NCI-H226 (cell line): Measurements from ENCODE around the gene ABCA10.
A peak's percentile ranks its signal among the peaks of the same experiment; 100 is the strongest.
"Not testable (repeated sequence)": the region's sequence is repeated elsewhere in the genome, so short reads cannot be mapped to it uniquely, and the experiment has no call there.

Experiments
- DNase-seq: peaks from one replicate; pipeline ENCODE4 v3.0.0-alpha.2; 2015

Gene ABCA10, protein sequence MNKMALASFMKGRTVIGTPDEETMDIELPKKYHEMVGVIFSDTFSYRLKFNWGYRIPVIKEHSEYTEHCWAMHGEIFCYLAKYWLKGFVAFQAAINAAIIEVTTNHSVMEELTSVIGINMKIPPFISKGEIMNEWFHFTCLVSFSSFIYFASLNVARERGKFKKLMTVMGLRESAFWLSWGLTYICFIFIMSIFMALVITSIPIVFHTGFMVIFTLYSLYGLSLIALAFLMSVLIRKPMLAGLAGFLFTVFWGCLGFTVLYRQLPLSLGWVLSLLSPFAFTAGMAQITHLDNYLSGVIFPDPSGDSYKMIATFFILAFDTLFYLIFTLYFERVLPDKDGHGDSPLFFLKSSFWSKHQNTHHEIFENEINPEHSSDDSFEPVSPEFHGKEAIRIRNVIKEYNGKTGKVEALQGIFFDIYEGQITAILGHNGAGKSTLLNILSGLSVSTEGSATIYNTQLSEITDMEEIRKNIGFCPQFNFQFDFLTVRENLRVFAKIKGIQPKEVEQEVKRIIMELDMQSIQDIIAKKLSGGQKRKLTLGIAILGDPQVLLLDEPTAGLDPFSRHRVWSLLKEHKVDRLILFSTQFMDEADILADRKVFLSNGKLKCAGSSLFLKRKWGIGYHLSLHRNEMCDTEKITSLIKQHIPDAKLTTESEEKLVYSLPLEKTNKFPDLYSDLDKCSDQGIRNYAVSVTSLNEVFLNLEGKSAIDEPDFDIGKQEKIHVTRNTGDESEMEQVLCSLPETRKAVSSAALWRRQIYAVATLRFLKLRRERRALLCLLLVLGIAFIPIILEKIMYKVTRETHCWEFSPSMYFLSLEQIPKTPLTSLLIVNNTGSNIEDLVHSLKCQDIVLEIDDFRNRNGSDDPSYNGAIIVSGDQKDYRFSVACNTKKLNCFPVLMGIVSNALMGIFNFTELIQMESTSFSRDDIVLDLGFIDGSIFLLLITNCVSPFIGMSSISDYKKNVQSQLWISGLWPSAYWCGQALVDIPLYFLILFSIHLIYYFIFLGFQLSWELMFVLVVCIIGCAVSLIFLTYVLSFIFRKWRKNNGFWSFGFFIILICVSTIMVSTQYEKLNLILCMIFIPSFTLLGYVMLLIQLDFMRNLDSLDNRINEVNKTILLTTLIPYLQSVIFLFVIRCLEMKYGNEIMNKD (N-terminal part only)

DNA sequence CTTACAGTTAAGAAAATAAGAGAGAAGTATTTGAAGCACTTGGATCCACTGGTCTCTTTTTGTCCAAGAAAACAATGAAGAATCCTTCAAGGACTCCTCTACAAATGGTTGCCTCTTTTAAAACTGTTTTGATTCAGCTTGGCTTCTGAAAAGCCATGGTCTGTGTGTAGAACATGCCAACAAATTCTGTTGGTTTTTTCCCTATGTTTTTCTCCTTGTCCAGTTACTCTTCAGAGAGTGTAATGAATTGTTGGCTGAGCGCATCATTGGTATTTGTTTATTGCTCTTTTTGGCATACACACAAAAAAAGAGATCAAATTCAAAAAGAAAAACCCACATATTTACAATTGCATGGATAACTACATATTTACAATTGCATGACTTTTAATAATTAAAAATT is at the start of gene ABCA10:
ABCA10 (minus strand) TSS at position 249 of the 400 bp plus-strand sequence. CDS start 3,466 bp downstream, outside the sequence.
- no peak for DNase-seq

DNA sequence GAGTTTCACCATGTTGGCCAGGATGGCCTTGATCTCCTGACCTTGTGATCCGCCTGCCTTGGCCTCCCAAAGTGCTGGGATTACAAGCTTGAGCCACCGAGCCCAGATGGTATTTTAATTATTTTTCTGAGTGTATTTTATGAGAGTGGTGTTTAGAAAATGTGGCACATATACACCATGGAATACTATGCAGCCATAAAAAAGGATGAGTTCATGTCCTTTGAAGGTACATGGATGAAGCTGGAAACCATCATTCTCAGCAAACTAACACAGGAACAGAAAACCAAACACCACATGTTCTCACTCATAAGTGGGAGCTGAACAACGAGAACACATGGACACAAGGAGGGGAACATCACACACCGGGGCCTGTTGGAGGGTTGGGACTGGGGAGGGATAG is 47.7 kb upstream of the ABCA10 start:
- DNase-seq, result not testable (repeated sequence)

DNA sequence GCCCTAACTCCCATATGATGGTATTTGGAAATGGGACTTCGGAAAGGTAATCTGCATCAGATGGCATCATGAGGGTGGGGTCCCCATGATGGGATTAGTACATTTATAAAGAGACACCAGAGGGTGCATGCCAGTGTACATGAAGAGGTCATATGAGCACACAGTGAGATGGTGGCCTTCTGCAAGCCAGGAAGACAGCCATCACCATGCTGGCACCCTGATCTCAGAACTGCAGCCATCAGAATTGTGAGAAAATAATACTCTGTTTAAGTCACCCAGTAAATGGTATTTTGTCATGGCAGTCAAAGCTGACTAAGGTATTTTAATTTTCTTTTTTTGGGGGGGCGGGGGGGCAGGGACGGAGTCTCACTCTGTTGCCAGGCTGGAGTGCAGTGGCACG is 47.1 kb upstream of the ABCA10 start:
- no peak for DNase-seq

DNA sequence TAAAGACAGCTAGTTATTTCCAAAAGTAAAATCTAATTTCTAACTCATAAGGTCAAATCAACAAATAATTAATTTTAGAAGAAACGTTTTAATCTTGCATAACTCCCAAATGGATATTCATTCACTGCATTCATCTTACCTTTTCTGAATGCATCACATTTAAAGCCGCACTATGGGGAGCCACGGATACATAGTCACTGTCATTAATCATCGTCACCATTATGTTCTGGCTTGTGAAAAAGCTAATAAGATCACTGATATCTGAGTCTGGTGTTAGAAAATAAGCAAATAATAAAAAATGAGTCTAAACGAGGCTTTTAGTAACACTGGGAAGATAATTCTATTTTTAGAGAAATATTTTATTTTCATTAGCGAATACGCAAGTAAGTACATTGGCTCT is 42.4 kb upstream of the ABCA10 start:
- no peak for DNase-seq

DNA sequence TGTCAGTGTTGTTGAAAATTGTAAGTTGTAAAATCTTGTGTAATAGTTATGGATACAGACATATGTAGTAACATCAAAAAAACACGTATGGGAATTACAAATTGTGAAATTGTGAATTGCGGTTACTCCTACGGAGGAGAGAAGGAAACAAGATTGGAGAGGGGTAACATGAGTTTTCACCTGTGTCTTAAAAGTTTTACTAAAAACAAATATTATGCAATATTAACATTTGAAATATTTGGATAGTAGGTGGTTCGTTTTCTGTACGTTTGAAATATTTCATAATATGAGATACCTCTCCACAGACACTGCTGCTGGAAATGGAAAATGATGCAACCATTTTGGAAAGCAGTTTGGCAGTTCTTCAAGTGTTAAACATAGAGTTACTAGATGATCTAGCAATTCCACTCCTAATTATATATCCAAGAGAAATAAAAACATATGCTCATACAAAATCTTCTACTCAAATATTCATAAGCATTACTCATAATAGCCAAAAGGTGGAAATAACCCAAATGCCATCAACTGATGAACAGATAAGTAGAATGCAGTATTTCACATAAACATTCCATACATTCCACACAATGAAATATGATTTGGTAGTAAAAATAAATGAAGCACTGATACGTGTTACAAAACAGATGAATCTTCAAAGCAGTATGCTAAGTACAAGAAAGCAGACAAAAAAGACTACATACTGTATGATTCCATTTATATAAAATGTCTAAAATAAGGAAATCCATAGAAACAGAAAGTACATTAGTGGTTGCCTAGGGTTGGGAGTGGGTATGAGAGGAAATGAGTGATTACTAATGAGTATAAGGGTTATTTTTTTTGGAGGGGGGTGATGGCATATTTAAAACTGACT is 40.7 kb upstream of the ABCA10 start:
- peak; percentile 70 for DNase-seq

DNA sequence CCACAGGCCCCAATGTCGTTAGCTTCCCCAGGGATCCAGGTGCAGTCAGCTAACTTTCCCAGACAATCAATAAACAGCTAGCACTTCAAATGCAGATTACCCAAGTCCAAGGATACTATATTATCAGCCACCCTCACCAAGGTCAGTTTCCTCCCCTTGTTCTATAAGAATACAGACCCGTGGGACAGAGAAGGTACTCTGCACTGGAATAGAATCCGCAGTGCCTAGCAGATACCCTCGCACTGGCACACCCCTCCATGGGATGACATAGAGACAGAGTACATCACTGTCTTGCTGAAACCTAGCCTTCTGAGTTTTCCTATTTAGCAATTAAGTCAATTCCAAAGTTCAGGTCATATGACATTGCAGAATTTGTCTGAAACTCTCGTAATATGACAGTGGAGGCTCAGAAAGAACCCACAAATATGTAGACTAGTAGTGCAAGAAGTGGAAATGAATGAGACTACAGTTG is 40.0 kb upstream of the ABCA10 start:
- DNase-seq, result no peak

DNA sequence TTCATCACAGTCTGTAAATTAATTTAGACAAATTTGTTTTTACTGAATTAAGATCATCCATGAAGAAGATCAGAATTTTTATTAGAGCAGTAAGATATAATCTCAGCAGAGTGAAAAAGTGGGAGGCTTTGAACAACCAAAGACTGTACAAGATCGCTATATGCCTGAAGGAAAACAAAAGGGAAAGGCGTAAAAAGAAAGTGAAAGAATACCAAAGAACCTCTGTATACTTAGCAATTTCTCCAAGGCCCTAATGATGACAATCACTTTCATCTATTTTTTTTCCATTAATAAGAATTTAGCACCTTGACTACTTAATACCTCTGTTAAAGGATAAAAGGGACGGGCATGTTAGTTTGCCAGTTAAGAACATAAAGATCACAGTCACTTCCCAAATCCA is 38.6 kb upstream of the ABCA10 start:
- no peak for DNase-seq

DNA sequence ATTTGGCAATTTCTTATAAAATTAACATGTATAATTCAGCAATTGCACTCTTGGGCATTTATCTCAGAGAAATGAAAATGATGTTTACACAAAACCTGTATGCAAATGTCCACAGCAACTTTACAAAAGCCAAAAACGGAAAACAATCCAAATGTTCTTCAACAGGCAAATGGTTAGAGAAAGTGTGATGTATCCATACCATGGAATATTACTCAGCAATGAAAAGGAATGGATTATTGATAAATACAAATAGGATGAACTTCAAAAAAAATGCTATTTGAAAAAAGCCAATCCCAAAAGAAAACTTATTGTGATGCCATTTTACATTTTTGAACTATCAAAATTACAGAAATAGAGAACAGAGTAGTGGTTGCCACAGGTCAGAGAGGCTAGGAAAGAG is 37.2 kb upstream of the ABCA10 start:
- no peak for DNase-seq

DNA sequence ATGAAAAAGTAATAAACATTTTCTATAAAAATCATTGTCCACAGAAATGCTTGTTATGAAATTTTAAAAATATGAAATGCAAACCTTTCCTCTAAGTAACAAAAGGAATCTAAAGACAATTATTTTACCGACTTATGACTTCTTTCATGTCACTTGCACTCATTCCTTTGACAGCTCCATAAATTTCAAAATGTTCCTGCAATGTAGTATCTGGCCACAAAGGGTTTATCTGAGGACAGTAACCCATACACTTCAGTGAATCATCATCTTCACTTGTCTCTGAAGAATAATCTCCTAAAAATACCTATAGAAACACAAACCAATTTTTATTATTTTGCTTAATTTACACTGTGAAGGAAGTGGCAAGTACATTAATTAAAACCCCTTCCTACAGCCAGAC is 25.6 kb upstream of the ABCA10 start:
- no peak for DNase-seq

DNA sequence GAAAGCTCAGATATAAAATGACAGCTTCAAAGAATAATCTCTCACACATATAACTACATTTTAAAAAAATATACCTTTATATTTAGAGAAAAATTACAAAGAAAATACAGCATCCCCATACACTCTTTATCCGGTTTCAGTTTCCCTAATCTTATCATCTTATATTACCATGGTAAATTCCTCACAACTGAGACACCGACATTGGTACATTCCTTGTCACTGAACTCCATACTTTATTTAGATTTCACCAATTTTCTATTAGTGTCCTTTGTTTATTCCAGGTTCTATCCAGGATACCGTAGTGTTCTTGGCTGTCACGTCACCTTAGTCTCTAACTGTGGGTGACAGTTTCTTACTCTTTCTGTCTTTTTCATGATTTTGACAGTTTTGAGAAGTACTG is 22.0 kb upstream of the ABCA10 start:
- DNase-seq, result no peak

DNA sequence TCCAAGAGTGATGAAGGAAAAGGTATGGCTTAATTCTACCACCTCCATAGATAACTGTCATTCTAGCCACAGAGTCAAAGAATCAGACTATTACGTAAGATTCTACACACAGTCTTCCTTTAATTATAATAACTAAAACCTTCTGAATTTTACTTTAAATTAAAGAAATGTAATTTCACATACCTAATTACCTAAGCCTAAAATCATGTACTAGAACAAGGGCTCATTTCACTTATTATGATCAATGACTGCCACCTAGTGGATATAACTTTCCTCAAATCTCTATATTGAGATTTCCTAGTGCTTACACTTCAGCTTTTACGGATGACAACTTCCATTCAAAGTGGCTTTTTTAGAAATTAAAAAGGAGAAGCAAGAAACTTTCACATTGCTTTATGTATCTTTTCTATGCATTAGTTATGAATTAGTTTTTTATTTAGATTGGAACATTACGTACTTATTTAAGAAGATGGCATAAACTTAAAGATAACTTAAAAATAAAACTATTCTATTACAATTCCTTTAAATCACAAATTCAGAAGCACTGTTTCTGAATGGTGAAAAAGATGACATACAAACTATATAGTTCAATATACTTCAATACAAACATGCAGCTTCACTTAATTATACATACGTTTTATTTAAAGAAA is 18.2 kb upstream of the ABCA10 start:
- no peak for DNase-seq

DNA sequence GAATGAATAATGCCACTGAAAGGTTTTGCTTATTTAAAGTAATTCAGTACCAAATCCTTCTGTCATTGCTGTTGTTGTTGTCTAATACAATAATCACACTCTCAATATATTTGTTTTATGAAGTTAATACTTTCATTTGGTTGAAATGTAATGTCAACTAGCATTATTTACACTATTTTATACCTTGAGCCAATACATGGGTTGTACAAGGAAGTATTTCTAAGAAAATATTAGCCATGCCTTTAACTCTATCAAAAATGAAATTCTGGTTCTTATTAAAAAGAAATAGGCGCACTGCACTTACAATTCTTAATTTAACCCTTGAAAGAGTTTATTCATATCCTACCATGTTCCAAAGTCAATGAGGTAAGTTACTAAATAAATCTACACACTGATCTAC is 17.6 kb upstream of the ABCA10 start:
- no peak for DNase-seq

DNA sequence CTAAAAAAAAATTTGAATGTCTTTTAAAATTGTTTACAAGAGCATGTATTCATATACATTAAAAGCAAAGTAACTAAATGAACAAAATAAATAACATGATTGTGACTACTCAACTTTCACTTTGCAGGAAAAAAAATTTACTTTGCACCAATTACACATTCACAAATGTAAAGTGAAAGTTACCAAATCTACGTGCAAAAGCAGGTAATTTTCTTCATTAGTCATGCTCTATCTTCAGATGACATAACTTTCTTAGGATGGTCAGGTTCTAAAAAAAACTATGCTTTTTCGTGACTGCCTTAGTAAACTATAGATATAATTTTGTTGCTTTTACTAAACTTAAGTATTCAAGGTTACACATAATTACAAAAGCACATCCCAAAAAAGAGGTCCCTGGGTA is 17.0 kb upstream of the ABCA10 start:
- no peak for DNase-seq

DNA sequence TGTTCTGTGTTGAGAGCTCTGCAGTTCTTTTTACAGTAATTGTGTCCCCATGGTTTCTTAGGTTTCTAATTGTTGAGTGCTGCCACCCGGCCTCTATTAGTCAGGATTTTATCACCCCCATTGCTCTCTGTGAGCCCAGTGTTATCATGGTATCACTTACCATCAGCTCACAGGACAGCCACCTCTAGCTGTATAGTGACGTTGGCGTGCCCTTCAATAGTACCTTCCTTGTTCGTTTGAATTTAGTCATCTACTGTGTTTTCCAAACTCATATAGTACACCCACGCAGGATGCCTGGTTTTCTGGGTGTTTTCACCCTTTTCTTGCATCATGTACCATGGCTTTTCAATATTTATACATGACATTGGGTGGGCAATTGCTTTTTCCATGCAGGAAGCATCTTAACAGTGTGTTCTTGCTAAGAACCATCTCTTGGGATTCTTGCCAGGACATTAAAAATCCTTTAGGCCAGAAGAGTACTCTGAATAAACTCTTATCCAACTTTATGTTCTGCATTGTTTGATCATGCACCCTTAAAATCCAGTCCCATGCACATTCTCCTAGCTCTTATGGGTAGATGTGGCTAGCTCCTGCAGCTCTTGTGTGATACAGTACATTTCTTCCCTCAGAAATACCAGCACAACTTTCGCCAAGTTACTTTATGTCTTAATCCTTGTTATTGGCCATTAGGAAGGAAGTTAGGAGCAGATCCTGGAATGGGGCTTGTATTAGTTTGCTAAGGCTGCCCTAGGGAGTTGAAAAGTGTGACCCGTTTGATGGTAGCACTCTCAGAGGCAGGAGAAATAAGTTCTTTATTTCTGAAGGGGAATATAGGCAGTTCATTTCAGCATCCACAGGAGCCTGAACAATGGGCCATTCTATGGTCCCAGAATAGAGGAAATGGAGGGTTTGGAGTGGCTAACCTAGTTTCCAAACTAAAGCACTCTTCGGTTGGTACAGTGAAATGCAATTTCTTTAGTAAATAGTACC is 11.3 kb upstream of the ABCA10 start:
- DNase-seq, result no peak

DNA sequence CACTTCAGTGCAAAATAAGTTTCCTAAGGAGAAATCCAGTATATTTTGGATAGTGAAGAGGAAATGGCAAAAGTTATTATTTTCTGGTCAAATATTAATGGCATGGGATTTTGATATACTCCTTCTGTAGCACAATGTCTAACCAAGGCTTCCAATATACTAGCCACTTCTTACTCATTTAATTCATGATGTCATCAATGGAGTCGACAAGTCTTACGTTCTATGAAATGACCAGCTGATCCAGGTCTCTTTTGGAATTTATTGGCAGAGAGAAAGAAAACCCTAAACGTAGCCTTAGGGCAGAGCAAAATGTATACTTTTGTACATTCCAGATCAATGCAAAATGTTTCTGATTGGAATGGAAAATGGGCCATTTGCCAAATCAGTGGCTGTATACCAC is 8.3 kb upstream of the ABCA10 start:
- no peak for DNase-seq

DNA sequence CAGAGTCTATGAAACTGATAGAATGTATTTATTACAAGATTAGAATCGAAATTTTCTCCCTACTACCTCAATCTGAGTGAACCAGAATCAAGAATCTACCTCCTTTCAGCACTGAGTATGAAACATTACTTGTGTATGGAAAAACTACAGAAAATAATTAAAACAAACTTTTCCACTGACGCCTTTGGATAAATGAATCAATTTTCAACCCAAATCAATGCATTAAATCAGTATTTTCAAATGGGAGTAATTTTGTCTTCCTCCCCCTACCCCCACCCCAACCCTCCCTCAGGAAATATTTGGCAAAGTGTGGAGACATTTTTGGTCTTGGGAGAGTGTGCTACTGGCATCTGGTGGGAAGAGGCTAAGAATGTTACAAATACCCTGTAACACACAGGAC is 7.8 kb upstream of the ABCA10 start:
- no peak for DNase-seq

DNA sequence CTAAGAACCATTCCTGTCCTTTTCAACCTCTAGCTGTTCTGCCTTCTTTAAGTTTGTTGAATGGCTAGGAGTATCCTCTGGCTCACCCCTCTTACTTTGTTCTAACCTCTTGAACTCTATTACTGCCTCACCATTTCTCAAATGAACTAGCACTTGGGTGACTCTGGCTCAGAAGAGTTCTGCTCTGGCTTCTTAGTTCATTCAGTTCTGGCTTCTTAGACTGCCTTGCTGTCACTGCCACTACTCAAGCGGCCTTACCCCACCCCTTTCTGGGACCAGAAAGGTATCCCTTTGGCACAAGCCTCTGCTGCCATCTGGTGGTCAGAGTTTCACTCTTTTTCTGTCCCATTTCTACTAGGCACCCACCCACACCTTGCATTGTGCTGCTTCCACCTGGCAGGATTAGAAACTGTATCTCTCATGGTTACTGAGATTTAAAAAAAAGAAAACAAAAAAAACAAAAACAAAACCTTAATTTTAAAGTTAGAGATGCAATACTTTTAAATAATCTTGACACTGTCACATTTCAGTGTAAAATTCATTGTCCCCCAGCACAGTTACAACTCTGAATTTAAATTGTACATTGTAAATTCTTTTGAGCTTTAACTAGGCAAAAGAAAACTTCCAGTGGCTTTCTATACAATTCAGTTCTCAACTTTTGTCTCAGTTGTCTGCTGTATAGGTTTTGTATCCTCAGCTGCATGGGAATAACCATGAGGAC is 6.9 kb upstream of the ABCA10 start:
- DNase-seq, result peak; percentile 26

DNA sequence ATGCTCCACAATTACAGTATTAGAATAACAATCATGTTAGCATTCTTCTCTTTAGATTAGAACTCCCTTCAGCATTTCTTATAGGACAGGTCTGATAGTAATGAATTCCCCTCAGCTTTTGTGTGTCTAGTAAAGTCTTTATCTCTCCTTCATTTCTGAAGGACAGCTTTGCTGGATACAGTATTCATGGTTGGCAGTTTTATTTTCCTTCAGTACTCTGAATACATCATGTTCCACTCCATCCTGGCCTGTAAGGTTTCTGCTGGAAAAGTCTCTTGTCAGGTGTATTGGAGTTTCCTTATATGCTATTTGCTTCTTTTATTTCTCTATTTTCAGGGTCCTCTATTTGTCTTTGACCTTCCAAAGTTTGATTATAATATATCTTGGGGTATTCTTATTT is 4.0 kb upstream of the ABCA10 start:
- no peak for DNase-seq

DNA sequence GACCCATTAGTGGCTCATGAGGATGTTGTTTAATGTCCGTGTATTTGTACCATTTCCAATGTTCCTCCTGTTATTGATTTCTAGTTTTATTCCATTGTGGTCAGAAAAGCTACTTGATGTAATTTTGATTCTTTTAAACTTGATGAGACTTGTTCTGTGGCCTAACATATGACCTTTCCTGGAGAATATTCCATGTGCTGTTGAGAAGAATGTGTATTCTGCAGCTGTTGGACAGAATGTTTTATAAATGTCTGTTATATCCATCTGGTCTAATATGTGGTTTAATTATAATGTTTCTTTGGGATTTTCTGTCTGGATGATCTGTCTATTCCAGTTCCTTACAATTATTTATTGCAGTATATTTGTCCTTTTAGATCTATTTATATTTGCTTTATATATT is 2.9 kb upstream of the ABCA10 start:
- DNase-seq, result no peak

DNA sequence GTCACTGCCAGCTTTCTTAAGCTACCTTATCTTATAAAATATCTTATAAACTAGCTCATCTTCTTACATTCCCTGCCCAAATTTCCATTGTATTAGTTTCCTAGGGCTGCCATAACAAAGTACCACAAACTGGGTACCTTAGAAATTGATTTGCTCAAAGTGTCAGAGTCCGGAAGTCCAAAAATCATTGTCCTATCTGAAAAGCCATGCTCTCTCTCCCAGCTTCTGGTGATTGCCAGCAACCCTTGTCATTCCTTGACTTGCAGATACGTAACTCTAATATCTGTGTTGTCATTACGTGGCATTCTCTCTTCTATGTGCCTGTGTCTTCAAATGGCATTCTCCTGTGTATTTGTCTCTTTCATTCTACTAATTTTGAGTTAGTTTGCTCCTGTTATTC is 2.3 kb upstream of the ABCA10 start:
- no peak for DNase-seq
